Activated T-cell treated with anti-CD3 and anti-CD28 coated beads for 48 hours (primary cell): ENCODE data around the gene PTPRD.

ENCODE experiments used
- DNase-seq: peaks from one replicate; pipeline ENCODE4 v3.0.0-alpha.2; 2020; ENCODE audit warnings: low read depth

PTPRD gene

GRCh38 chr9:10052916-10053315 lies 559.9 kb downstream of the PTPRD start:
- DNase-seq = no peak

GRCh38 chr9:10052181-10052580 lies 560.6 kb downstream of the PTPRD start:
- no peak for DNase-seq

GRCh38 chr9:10050016-10050415 lies 562.8 kb downstream of the PTPRD start:
- DNase-seq = no peak

- no peak for DNase-seq
Observed at GRCh38 chr9:10048994-10049393, 563.8 kb downstream of the PTPRD start.

- no peak for DNase-seq
Observed at GRCh38 chr9:10045598-10045997, 567.2 kb downstream of the PTPRD start.

- DNase-seq = no peak
Observed at GRCh38 chr9:10041726-10042229, 571.0 kb downstream of the PTPRD start.

- DNase-seq = no peak
Observed at GRCh38 chr9:10036095-10036494, 576.7 kb downstream of the PTPRD start.

GRCh38 chr9:10032166-10032565 lies 580.6 kb downstream of the PTPRD start:
- no peak for DNase-seq

GRCh38 chr9:10026443-10026984 lies 586.3 kb downstream of the PTPRD start:
- no peak for DNase-seq

- DNase-seq = no peak
Observed at GRCh38 chr9:10015755-10016154, 597.0 kb downstream of the PTPRD start.

- DNase-seq = no peak
Observed at GRCh38 chr9:10014889-10015288, 597.9 kb downstream of the PTPRD start.

- no peak for DNase-seq
Observed at GRCh38 chr9:10009401-10009800, 603.4 kb downstream of the PTPRD start.

GRCh38 chr9:10008101-10008799 lies 604.6 kb downstream of the PTPRD start:
- DNase-seq = no peak

GRCh38 chr9:10007356-10007755 lies 605.4 kb downstream of the PTPRD start:
- no peak for DNase-seq

- no peak for DNase-seq
Observed at GRCh38 chr9:10005206-10005605, 607.6 kb downstream of the PTPRD start.

- DNase-seq = no peak
Observed at GRCh38 chr9:10003047-10003446, 609.8 kb downstream of the PTPRD start.

- DNase-seq = no peak
Observed at GRCh38 chr9:10000669-10001068, 612.1 kb downstream of the PTPRD start.

- DNase-seq = no peak
Observed at GRCh38 chr9:9998491-9999287, 614.1 kb downstream of the PTPRD start.

- DNase-seq = no peak
Observed at GRCh38 chr9:9997585-9997984, 615.2 kb downstream of the PTPRD start.

- DNase-seq = no peak
Observed at GRCh38 chr9:9996259-9996658, 616.5 kb downstream of the PTPRD start.

GRCh38 chr9:9992936-9993335 lies 619.9 kb downstream of the PTPRD start:
- DNase-seq = no peak

- no peak for DNase-seq
Observed at GRCh38 chr9:9973062-9973461, 639.7 kb downstream of the PTPRD start.

- no peak for DNase-seq
Observed at GRCh38 chr9:9970514-9970913, 642.3 kb downstream of the PTPRD start.
